Astrocyte (in vitro differentiated cells and primary cell): Measurements from ENCODE around the gene MFSD6. TPM values are rescaled to one million over a fixed set of nuclear protein-coding genes. Genes with fewer than 3 reads are reported as not detected.

Experiments
- DNase-seq: peaks from one replicate; pipeline ENCODE4 v3.0.0-alpha.2; 2010; ENCODE audit warnings: low read depth
- FAIRE-seq: peaks from 2 replicates; lab custom pipeline; 2011; peaks lifted over from hg19 to GRCh38; lab: Jason Lieb, UNC
- H2AFZ ChIP-seq: 2 replicates; pipeline ENCODE4 v1.6.0; 2012; ENCODE audit warnings: low read depth, low read length, inconsistent platforms
- H3K27ac ChIP-seq: 2 replicates; pipeline ENCODE4 v1.5.1; 2011; ENCODE audit warnings: low read depth, low read length, inconsistent platforms
- H3K27me3 ChIP-seq: 2 replicates; pipeline ENCODE4 v1.6.0; 2011; ENCODE audit warnings: low read length, inconsistent platforms; ENCODE audit not compliant: insufficient read depth
- H3K36me3 ChIP-seq: 2 replicates; pipeline ENCODE4 v1.5.1; 2011; ENCODE audit warnings: low read length, inconsistent platforms; ENCODE audit not compliant: insufficient read depth
- H3K4me1 ChIP-seq: 2 replicates; pipeline ENCODE4 v1.5.1; 2011; ENCODE audit warnings: low read length, inconsistent platforms; ENCODE audit not compliant: insufficient read depth
- H3K4me2 ChIP-seq: 2 replicates; pipeline ENCODE4 v1.6.0; 2012; ENCODE audit warnings: low read length, inconsistent platforms
- H3K4me3 ChIP-seq: 2 replicates; pipeline ENCODE4 v1.5.1; 2011; ENCODE audit warnings: low read depth, mild to moderate bottlenecking, low read length, inconsistent platforms; ENCODE audit not compliant: insufficient read depth
- H3K79me2 ChIP-seq: 2 replicates; pipeline ENCODE4 v1.6.0; 2012; ENCODE audit warnings: mild to moderate bottlenecking, low read length, inconsistent platforms; ENCODE audit not compliant: insufficient read depth
- H3K9ac ChIP-seq: 2 replicates; pipeline ENCODE4 v1.6.0; 2012; ENCODE audit warnings: mild to moderate bottlenecking, low read length, inconsistent platforms
- H3K9me3 ChIP-seq: 2 replicates; pipeline ENCODE4 v1.5.1; 2012; ENCODE audit warnings: low read depth, mild to moderate bottlenecking, low read length, inconsistent platforms; ENCODE audit not compliant: insufficient read depth
- H4K20me1 ChIP-seq: 2 replicates; pipeline ENCODE4 v1.6.0; 2012; ENCODE audit warnings: low read length, inconsistent platforms; ENCODE audit not compliant: insufficient read depth
- H3K27ac Mint-ChIP-seq: one replicate; pipeline ENCODE4 v1.8.0; 2021; ENCODE audit warnings: mild to moderate bottlenecking, mixed read lengths; ENCODE audit not compliant: unreplicated experiment
- H3K27me3 Mint-ChIP-seq: one replicate; pipeline ENCODE4 v1.8.0; 2021; ENCODE audit warnings: low read depth, mixed read lengths; ENCODE audit not compliant: unreplicated experiment
- H3K36me3 Mint-ChIP-seq: one replicate; pipeline ENCODE4 v1.8.0; 2021; ENCODE audit warnings: low read depth, mixed read lengths; ENCODE audit not compliant: unreplicated experiment
- H3K4me1 Mint-ChIP-seq: one replicate; pipeline ENCODE4 v1.8.0; 2021; ENCODE audit warnings: low read depth, mixed read lengths; ENCODE audit not compliant: unreplicated experiment
- H3K4me3 Mint-ChIP-seq: one replicate; pipeline ENCODE4 v1.8.0; 2021; ENCODE audit warnings: mild to moderate bottlenecking, moderate library complexity, mixed read lengths; ENCODE audit not compliant: unreplicated experiment
- H3K9me3 Mint-ChIP-seq: one replicate; pipeline ENCODE4 v1.8.0; 2021; ENCODE audit warnings: mild to moderate bottlenecking, mixed read lengths; ENCODE audit not compliant: unreplicated experiment
- EZH2 ChIP-seq: IDR thresholded peaks from 2 replicates; pipeline ENCODE4 v1.6.1; 2012; ENCODE audit warnings: mild to moderate bottlenecking, low read length, inconsistent platforms; ENCODE audit not compliant: insufficient read depth
- total RNA-seq: library from RNA; stranded (reverse); gene quantifications from 2 replicates; pipeline ENCODE4 v1.2.1, GENCODE V29; 2021
- TF ChIP-seq, protein P1 (sequence below): IDR thresholded peaks from 2 replicates; pipeline ENCODE4 v1.5.1; 2011; ENCODE audit warnings: low read depth, mild to moderate bottlenecking, inconsistent platforms, low read length, moderate library complexity; ENCODE audit not compliant: insufficient read depth

MFSD6 gene
- total RNA-seq, 1 donor from 2014 or later, result 2.7 TPM

DNA sequence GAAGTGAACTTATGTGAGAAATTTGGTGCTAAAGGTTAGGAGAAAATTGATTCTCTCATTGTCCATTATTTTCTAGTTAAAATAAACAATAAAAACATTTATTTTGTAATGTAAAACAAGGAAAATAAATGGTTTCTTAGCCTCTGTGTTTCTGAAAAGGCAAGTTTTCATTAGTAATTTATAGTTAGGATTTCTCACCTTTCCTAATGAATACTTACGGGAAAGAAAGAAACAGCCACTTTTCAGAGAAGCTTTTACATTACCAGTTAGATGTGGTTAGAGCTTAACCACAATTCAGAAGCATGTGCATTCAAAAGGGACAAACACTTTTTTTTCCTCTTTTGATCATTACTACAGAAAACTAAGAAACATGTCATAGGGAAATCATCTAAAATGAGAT lies 107.5 kb downstream of the MFSD6 start:
- H3K9me3 Mint-ChIP-seq, result peaks cover 2% of the 10 kb centered on the region
- H3K27ac ChIP-seq, result no peak overlapping the region
- H3K4me3 Mint-ChIP-seq, result no peak overlapping the region
- H3K9me3 ChIP-seq, result no peaks in the 10 kb centered on the region
- no peak overlapping the region for H3K4me3 ChIP-seq
- H4K20me1 ChIP-seq, result no peaks in the 10 kb centered on the region
- no peaks in the 10 kb centered on the region for H3K36me3 ChIP-seq
- peaks cover 9% of the 10 kb centered on the region for H3K27me3 Mint-ChIP-seq
- no peak overlapping the region for H3K27ac Mint-ChIP-seq
- no peak overlapping the region for H3K4me2 ChIP-seq
- H2AFZ ChIP-seq, result no peak overlapping the region
- FAIRE-seq, result no peak
- no peaks in the 10 kb centered on the region for H3K27me3 ChIP-seq
- no peaks in the 10 kb centered on the region for H3K4me1 Mint-ChIP-seq
- H3K4me1 ChIP-seq, result no peaks in the 10 kb centered on the region
- DNase-seq, result no peak
- H3K9ac ChIP-seq, result no peak overlapping the region
- no peak for TF ChIP-seq EZH2
- H3K79me2 ChIP-seq, result no peaks in the 10 kb centered on the region
- no peaks in the 10 kb centered on the region for H3K36me3 Mint-ChIP-seq

DNA sequence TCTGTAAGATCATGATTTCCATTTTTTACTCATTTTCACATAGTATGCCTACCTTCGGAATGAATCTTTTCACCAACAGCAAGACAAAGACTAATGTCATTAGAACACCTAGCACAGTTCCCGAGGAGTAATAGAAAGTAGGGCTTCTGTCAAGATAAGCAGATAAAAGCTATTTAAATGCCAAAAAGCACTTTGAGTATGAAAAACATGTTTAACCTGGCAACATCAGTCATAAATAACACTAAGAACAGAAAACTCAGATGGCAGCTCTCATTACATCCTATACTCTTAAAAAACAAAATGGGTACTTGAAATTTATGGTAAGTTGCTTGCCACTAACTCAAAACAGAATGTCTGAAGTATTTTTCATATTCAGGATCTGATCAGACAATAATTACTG lies 109.3 kb downstream of the MFSD6 start:
- Histone ChIP-seq H3K4me1 (no peaks in the 10 kb centered on the region), H4K20me1 (no peaks in the 10 kb centered on the region), H3K79me2 (no peaks in the 10 kb centered on the region), H3K36me3 (no peaks in the 10 kb centered on the region), H3K9ac (no peak overlapping the region), H3K27me3 (no peaks in the 10 kb centered on the region), H3K4me2 (no peak overlapping the region), H3K9me3 (no peaks in the 10 kb centered on the region), H2AFZ (no peak overlapping the region), H3K4me3 (no peak overlapping the region), H3K27ac (no peak overlapping the region)
- H3K36me3 Mint-ChIP-seq, result no peaks in the 10 kb centered on the region
- FAIRE-seq (no peak), DNase-seq (no peak)
- peaks cover 9% of the 10 kb centered on the region for H3K27me3 Mint-ChIP-seq
- H3K27ac Mint-ChIP-seq, result no peak overlapping the region
- no peak overlapping the region for H3K4me3 Mint-ChIP-seq
- H3K9me3 Mint-ChIP-seq, result peaks cover 2% of the 10 kb centered on the region
- no peaks in the 10 kb centered on the region for H3K4me1 Mint-ChIP-seq
- TF ChIP-seq, protein P1, sequence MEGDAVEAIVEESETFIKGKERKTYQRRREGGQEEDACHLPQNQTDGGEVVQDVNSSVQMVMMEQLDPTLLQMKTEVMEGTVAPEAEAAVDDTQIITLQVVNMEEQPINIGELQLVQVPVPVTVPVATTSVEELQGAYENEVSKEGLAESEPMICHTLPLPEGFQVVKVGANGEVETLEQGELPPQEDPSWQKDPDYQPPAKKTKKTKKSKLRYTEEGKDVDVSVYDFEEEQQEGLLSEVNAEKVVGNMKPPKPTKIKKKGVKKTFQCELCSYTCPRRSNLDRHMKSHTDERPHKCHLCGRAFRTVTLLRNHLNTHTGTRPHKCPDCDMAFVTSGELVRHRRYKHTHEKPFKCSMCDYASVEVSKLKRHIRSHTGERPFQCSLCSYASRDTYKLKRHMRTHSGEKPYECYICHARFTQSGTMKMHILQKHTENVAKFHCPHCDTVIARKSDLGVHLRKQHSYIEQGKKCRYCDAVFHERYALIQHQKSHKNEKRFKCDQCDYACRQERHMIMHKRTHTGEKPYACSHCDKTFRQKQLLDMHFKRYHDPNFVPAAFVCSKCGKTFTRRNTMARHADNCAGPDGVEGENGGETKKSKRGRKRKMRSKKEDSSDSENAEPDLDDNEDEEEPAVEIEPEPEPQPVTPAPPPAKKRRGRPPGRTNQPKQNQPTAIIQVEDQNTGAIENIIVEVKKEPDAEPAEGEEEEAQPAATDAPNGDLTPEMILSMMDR, result no peak
- no peak for TF ChIP-seq EZH2

DNA sequence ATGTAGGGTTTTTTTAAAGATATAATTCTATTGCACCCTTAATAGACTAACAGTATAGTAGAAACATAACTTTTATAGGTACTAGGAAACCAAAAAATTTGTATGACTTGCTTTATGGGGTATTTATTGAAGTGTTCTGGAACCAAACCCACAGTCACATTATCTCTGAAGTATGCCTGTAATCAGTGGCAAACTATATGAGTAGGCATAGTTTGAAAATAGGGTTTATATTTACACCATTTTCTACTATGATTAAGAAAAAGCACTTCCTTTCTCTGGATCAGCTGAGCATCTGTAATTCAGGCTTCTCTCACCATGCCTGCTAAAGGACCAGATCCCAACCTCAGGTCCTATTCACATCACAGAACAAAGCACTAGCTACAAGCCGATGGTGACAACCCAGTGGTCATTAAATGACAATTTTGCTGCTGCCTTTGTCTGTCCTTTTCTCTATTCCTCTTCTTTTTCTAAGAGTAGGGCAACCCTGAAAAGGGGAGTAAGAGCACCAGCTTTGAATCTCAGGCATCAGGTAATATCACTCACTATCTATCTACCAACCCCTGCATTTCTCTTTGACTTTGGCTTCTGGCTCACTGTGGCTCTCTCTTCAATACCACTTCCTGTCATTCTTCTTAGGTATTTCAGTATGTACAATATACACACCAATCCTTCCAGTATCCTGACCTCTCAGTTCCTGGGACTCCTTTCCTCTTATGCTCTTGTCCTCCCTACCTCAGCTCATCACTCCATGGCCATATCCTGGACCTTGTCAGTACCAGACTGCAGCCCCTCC lies 112.0 kb downstream of the MFSD6 start:
- no peak for DNase-seq
- H3K27me3 ChIP-seq, result no peaks in the 10 kb centered on the region
- no peaks in the 10 kb centered on the region for H4K20me1 ChIP-seq
- no peaks in the 10 kb centered on the region for H3K4me1 Mint-ChIP-seq
- TF ChIP-seq, protein P1, result no peak
- TF ChIP-seq EZH2, result no peak
- no peaks in the 10 kb centered on the region for H3K36me3 ChIP-seq
- H3K4me3 Mint-ChIP-seq, result no peak overlapping the region
- H3K27me3 Mint-ChIP-seq, result peaks cover 9% of the 10 kb centered on the region
- H3K9me3 ChIP-seq, result no peaks in the 10 kb centered on the region
- no peak overlapping the region for H3K27ac Mint-ChIP-seq
- no peaks in the 10 kb centered on the region for H3K79me2 ChIP-seq
- H3K9me3 Mint-ChIP-seq, result peaks cover 2% of the 10 kb centered on the region
- no peak overlapping the region for H2AFZ ChIP-seq
- H3K4me3 ChIP-seq, result no peak overlapping the region
- H3K27ac ChIP-seq, result no peak overlapping the region
- no peaks in the 10 kb centered on the region for H3K36me3 Mint-ChIP-seq
- H3K4me1 ChIP-seq, result no peaks in the 10 kb centered on the region
- no peak overlapping the region for H3K9ac ChIP-seq
- H3K4me2 ChIP-seq, result no peak overlapping the region
- FAIRE-seq, result no peak
